Right forelimb (tissue), 1 donor: Measurements from ENCODE around the gene MAML1.
"Not testable (repeated sequence)": the region's sequence is repeated elsewhere in the genome, so short reads cannot be mapped to it uniquely, and the experiment has no call there.

Experiments used
- DNase-seq: peaks from one replicate; pipeline ENCODE4 v3.0.0-alpha.2; 2018

Gene MAML1

GRCh38 chr5:179768326-179769085 is 35.9 kb downstream of the MAML1 start:
- DNase-seq, result no peak

GRCh38 chr5:179769271-179769670 is 36.6 kb downstream of the MAML1 start:
- DNase-seq, result no peak

GRCh38 chr5:179769796-179770195 is 37.2 kb downstream of the MAML1 start:
- no peak for DNase-seq

GRCh38 chr5:179771311-179771895 is 38.8 kb downstream of the MAML1 start:
- DNase-seq, result no peak

- no peak for DNase-seq
Observed at GRCh38 chr5:179772351-179772750, 39.7 kb downstream of the MAML1 start.

GRCh38 chr5:179773686-179774040 is 41.0 kb downstream of the MAML1 start:
- no peak for DNase-seq

GRCh38 chr5:179774442-179774841 is 41.8 kb downstream of the MAML1 start:
- DNase-seq, result no peak

- no peak for DNase-seq
Observed at GRCh38 chr5:179776411-179776938, 43.9 kb downstream of the MAML1 start.

GRCh38 chr5:179777456-179777855 is 44.8 kb downstream of the MAML1 start:
- DNase-seq, result no peak

GRCh38 chr5:179777909-179778308 is 45.3 kb downstream of the MAML1 start:
- DNase-seq, result no peak

- DNase-seq, result no peak
Observed at GRCh38 chr5:179778591-179778990, 46.0 kb downstream of the MAML1 start.

GRCh38 chr5:179779826-179780225 is 47.2 kb downstream of the MAML1 start:
- DNase-seq, result no peak

- no peak for DNase-seq
Observed at GRCh38 chr5:179780362-179780761, 47.7 kb downstream of the MAML1 start.

GRCh38 chr5:179781846-179782245 is 49.2 kb downstream of the MAML1 start:
- no peak for DNase-seq

- DNase-seq, result no peak
Observed at GRCh38 chr5:179783128-179783527, 50.5 kb downstream of the MAML1 start.

- DNase-seq, result no peak
Observed at GRCh38 chr5:179786861-179787260, 54.2 kb downstream of the MAML1 start.

GRCh38 chr5:179788193-179788854 is 55.7 kb downstream of the MAML1 start:
- DNase-seq, result no peak

GRCh38 chr5:179789278-179789677 is 56.7 kb downstream of the MAML1 start:
- not testable (repeated sequence) for DNase-seq

GRCh38 chr5:179791881-179792611 is 59.4 kb downstream of the MAML1 start:
- no peak for DNase-seq

GRCh38 chr5:179792612-179793467 is 60.2 kb downstream of the MAML1 start:
- DNase-seq, result no peak

GRCh38 chr5:179793468-179794139 is 61.0 kb downstream of the MAML1 start, which contains the start of gene LTC4S:
TSS of gene LTC4S (plus strand) at chr5:179793986. CDS start at chr5:179794081, 95 bp downstream.
- DNase-seq, result peak; percentile 84

GRCh38 chr5:179794171-179794570 is 61.5 kb downstream of the MAML1 start:
- DNase-seq, result no peak
